Astrocyte of the cerebellum (primary cell): ENCODE results near the gene RAB17.

ENCODE experiments used
- DNase-seq: peaks from one replicate; pipeline ENCODE4 v3.0.0-alpha.2; 2011; ENCODE audit warnings: low read depth
- H3K4me3 ChIP-seq: 2 replicates; pipeline ENCODE4 v1.5.1; 2011; ENCODE audit warnings: mild to moderate bottlenecking, low read depth, low read length, moderate library complexity
- in situ Hi-C: cut with HindIII; loops from 2 replicates; pipeline ENCODE4 v1.10.0; 2017; ENCODE audit warnings: low sequenced_read_pairs
- TF ChIP-seq, protein P1 (sequence below): IDR thresholded peaks from 2 replicates; pipeline ENCODE4 v1.5.1; 2012; ENCODE audit warnings: low read length, low read depth, moderate library complexity, mild to moderate bottlenecking; ENCODE audit errors: missing control alignments

Gene RAB17

DNA sequence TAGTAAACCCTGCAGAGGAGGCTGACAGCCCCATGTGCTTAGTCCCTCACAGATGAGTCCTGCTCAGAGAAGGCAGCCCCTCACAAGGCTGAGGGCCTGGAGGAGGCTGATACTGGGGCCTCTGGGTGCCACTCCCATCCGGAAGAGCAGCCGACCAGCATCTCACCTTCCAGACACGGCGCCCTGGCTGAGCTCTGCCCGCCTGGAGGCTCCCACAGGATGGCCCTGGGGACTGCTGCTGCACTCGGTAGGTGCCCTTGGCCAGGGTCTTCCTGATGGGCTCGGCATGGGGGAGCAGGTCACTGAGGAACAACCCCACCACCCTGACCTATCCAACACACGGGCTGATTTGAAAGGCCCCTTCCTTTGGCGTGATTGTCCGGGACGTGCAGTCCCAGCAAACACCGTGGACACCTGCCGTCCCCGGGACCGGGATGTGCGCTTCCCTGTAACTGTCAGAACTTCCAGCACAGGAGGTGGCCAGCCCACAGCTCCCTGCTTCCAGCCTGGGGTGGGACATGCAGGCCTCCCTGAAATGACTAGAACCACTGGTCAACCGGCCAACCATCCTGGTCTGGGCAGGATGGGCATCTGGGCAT is 64.9 kb downstream of the RAB17 start:
- DNase-seq: no peak
- H3K4me3 ChIP-seq: no peak overlapping the region
- in situ Hi-C loops: no loop called here
- TF ChIP-seq, protein P1, sequence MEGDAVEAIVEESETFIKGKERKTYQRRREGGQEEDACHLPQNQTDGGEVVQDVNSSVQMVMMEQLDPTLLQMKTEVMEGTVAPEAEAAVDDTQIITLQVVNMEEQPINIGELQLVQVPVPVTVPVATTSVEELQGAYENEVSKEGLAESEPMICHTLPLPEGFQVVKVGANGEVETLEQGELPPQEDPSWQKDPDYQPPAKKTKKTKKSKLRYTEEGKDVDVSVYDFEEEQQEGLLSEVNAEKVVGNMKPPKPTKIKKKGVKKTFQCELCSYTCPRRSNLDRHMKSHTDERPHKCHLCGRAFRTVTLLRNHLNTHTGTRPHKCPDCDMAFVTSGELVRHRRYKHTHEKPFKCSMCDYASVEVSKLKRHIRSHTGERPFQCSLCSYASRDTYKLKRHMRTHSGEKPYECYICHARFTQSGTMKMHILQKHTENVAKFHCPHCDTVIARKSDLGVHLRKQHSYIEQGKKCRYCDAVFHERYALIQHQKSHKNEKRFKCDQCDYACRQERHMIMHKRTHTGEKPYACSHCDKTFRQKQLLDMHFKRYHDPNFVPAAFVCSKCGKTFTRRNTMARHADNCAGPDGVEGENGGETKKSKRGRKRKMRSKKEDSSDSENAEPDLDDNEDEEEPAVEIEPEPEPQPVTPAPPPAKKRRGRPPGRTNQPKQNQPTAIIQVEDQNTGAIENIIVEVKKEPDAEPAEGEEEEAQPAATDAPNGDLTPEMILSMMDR: no peak

DNA sequence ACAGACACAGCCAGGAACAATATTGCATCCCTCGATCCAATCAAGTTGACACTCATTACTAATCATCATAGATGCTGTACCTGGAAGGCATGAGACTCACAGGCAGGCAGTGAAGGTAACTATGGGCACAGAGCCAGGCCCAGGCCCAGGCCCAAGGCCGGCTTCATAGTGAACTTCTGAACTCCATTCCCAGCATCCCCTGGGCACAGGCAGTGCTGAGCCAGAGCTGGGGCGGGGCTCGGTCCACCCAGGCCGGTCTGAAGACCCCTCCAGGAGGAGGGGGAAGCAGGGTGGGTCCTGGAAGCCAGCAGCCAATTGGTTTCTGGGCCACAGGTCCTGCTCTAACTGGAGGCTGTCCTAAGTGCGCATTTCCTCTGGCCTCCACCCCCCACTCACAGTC is 65.9 kb downstream of the RAB17 start:
- no peak overlapping the region for H3K4me3 ChIP-seq
- in situ Hi-C loops: no loop called here
- TF ChIP-seq, protein P1: no peak
- no peak for DNase-seq
